ENCODE data around the gene ANXA11. TPM values are rescaled to one million over a fixed set of nuclear protein-coding genes. Genes with fewer than 3 reads are reported as not detected.
A peak's percentile ranks its signal among the peaks of the same experiment; 100 is the strongest.

ANXA11 gene
- total and polyA plus RNA-seq, 2 of the 4 experiments (the other 2 are of a cell fraction) = 39.4 to 109 TPM

GRCh38 chr10:80203835-80204676, 1.3 kb downstream of the ANXA11 start:
- Histone ChIP-seq H2AK9ac (replicated peaks; ENCODE audit: low read depth, low read length, poor library complexity) (peak overlapping the region; percentile 96), H3K9ac (ENCODE audit: low read depth, low read length) (peak overlapping the region; percentile 88), H2BK120ac (ENCODE audit: low read depth, low read length) (peak overlapping the region; percentile 52), H3K9me1 (ENCODE audit: insufficient read depth, low read length) (peaks cover 28% of the 10 kb centered on the region), H2BK20ac (ENCODE audit: low read depth, low read length) (no peak overlapping the region), H4K20me1 (ENCODE audit: insufficient read depth, low read length) (peaks cover 50% of the 10 kb centered on the region), H4K8ac (ENCODE audit: low read depth in 2 of 2, low read length in 2 of 2) (peak overlapping the region; percentile 76 to 79), H3K79me1 (ENCODE audit: low read depth in 1 of 2, low read length in 2 of 2) (peaks cover 9 to 70% of the 10 kb centered on the region in 2 experiments; a peak in 3 of 4 replicates), H3K4me2 (ENCODE audit: low read depth, low read length) (peak overlapping the region; percentile 99), H2BK15ac (ENCODE audit: low read depth, low read length) (peak overlapping the region; percentile 56; the same call in 1 of the 3 replicates), H3K4me1 (ENCODE audit: control insufficient read depth, insufficient read depth, low read length) (peaks cover 23% of the 10 kb centered on the region), H3K56ac (ENCODE audit: extremely low read depth, insufficient read depth, low read length) (peak overlapping the region; percentile 69), H3K27ac (ENCODE audit: insufficient read depth, low read length) (peak overlapping the region; percentile 98), H3K9me3 (ENCODE audit: control insufficient read depth, insufficient read depth, low read length) (no peaks in the 10 kb centered on the region), H4K5ac (ENCODE audit: low read depth, low read length) (peak overlapping the region; percentile 82), H2AK5ac (ENCODE audit: low read depth, low read length) (peak overlapping the region; percentile 79), H2BK5ac (ENCODE audit: low read depth, low read length, poor library complexity, severe bottlenecking) (peak overlapping the region; percentile 94), H3K27me3 (ENCODE audit: control insufficient read depth, insufficient read depth, low read length) (no peaks in the 10 kb centered on the region), H2AFZ (replicated peaks; ENCODE audit: low read length, poor library complexity) (peak overlapping the region; percentile 59), H3K23ac (ENCODE audit: low read depth, low read length) (peak overlapping the region; percentile 78), H3K4me3 (ENCODE audit: insufficient read depth, low read depth, low read length) (peak overlapping the region; percentile 61), H4K91ac (ENCODE audit: insufficient read depth, low read depth, low read length) (peak overlapping the region; percentile 83), H3K36me3 (ENCODE audit: control insufficient read depth, insufficient read depth, low read length) (peaks cover 5% of the 10 kb centered on the region; the same call in 1 of the 2 replicates), H3K18ac (ENCODE audit: low read depth, low read length) (peak overlapping the region; percentile 89), H3K4ac (ENCODE audit: low read depth, low read length) (peak overlapping the region; percentile 78), H3K14ac (replicated peaks; ENCODE audit: low read depth, low read length) (peak overlapping the region; percentile 74)
- in situ Hi-C loops (cut with MboI; ENCODE audit: low sequenced_read_pairs) (loop anchor here (10.0 kb wide), 1 partner anchor 49 kb away; no protein-coding TSS in a partner anchor), dilution Hi-C loops (cut with HindIII; ENCODE audit: low sequenced_read_pairs, unreplicated experiment) (no loop called here), intact Hi-C loops (cut with micrococcal nuclease) (loop anchor here (1.0 kb wide), 1 partner anchor 49 kb away; no protein-coding TSS in a partner anchor)
- 54% methylated on average over 4 of the region's 11 CpGs; no CpG with 5 or more reads in 1 of the 2 experiments for WGBS, 2 experiments (ENCODE audit: extremely low coverage in 2 of 2, insufficient read length in 1 of 2)
- CTCF ChIA-PET = interaction anchor here (0.6 to 1.2 kb wide), 2 partner anchors 18 to 44 kb away, joined by 3 to 4 read pairs; no protein-coding TSS in a partner anchor
- DNase-seq = no peak
- BruUV-seq (replicated peaks) = no TSS peak
- no peak for TF ChIP-seq RFX5 (IDR thresholded peaks at IDR 0.05; ENCODE audit: low read depth, low read length)
- no peak for TF ChIP-seq MAZ (IDR thresholded peaks at IDR 0.05; ENCODE audit: borderline replicate concordance, low read depth, low read length)
- TF ChIP-seq FOS (IDR thresholded peaks at IDR 0.05; ENCODE audit: low read depth, low read length) = no peak
- no peak for TF ChIP-seq BHLHE40 (IDR thresholded peaks at IDR 0.05; ENCODE audit: low read depth, low read length)
- no peak for TF ChIP-seq SMC3 (IDR thresholded peaks at IDR 0.05; ENCODE audit: low read depth, low read length)
- TF ChIP-seq RAD21 (IDR thresholded peaks at IDR 0.05; ENCODE audit: low read length) = no peak
- no peak; the same call in 1 of the 2 replicates for TF ChIP-seq POLR2A (IDR thresholded peaks at IDR 0.05; ENCODE audit: low read depth, low read length)
- no peak for TF ChIP-seq CTCF (conservative IDR thresholded peaks at IDR 0.05; ENCODE audit: low read depth, low read length)
- no peak for TF ChIP-seq RCOR1 (IDR thresholded peaks at IDR 0.05; ENCODE audit: insufficient replicate concordance, low read length)
- no peak for TF ChIP-seq MAFK (IDR thresholded peaks at IDR 0.05; ENCODE audit: low read depth, low read length)
- ATAC-seq (ENCODE audit: low read depth) = peak; percentile 3
- POLR2A ChIA-PET (ENCODE audit: unreplicated experiment) = no interaction called here
